GM19328 (cell line): ENCODE results near the gene SH2B3.
A peak's percentile ranks its signal among the peaks of the same experiment; 100 is the strongest.
"Not testable (repeated sequence)": the region's sequence is repeated elsewhere in the genome, so short reads cannot be mapped to it uniquely, and the experiment has no call there.

Experiments used
- ATAC-seq: cut with Tn5 transposase; IDR thresholded peaks from one replicate; pipeline ENCODE4 v1.9.1; 2021; ENCODE audit warnings: mild to moderate bottlenecking, moderate library complexity; ENCODE audit not compliant: unreplicated experiment

SH2B3 gene

GRCh38 chr12:111386885-111387284 lies 18.8 kb upstream of the SH2B3 start:
- ATAC-seq = no peak

DNA sequence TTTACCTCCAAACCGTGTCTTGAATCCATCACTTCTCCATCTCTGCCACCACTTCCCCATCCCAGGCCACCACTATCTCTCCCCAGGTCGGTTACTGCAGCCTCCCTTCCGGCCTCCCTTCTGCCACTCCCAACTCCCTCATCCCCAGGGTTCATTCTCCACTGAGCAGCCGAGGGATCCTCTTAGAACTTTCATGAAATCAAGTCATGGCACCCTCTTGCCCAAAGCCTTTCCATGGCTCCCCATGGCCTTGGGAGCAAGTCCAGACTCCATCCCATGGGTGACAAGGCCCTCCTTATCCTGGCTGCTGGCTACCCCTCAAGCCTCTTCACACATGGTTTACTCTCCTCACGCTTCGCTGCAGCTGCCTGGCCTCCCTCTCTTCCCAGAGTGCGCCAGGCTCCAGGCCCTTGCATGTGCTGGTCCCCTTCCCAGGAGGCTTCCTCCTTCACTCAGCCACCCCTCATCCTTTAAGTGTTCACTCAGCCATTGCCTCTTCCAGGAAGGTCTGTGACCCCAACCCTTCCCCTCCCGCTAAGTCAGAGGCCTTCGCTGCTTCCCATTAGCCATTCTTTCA lies 17.9 kb upstream of the SH2B3 start:
- no peak for ATAC-seq

DNA sequence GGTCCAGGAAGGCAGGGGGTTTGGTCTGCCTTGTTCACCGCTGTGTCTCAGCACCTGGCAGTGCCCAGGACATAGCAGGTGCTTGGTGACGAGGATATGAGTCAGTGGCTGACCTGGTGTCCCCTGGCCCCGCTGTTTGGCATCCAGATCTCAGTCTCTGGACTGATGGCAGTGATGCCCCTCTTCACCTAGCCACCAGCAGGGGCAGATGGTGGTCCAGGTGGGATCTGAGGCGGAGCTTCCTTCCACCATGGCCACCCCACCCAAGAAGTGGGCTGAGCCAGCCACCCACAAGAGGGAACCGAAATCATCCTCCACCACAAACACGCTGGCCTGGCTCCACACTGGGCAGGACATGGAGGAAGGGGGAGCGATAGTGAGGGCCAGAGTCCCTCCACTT lies 16.1 kb upstream of the SH2B3 start:
- ATAC-seq = no peak

GRCh38 chr12:111390910-111391309 lies 14.8 kb upstream of the SH2B3 start:
- ATAC-seq = no peak

- no peak for ATAC-seq
Measured at GRCh38 chr12:111393700-111394300, 11.9 kb upstream of the SH2B3 start.

DNA sequence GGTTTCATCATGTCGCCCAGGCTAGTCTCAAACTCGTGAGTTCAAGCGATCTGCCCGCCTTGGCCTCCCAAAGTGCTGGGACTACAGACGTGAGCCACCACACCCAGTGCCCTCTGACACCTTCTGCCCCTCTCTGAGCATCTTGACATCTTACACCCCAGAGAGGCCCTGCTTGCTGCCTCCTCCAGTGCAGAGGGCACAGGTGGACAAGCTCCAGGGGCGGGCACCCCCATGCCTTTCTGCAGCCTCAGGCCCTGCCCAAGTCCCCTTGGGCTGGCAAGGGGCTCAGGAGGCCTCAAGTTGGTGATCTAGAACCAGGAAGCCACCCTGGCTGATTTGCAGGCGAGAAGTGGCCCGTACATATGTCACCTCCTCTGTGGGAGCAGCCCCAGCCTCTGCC lies 11.2 kb upstream of the SH2B3 start:
- ATAC-seq = no peak

DNA sequence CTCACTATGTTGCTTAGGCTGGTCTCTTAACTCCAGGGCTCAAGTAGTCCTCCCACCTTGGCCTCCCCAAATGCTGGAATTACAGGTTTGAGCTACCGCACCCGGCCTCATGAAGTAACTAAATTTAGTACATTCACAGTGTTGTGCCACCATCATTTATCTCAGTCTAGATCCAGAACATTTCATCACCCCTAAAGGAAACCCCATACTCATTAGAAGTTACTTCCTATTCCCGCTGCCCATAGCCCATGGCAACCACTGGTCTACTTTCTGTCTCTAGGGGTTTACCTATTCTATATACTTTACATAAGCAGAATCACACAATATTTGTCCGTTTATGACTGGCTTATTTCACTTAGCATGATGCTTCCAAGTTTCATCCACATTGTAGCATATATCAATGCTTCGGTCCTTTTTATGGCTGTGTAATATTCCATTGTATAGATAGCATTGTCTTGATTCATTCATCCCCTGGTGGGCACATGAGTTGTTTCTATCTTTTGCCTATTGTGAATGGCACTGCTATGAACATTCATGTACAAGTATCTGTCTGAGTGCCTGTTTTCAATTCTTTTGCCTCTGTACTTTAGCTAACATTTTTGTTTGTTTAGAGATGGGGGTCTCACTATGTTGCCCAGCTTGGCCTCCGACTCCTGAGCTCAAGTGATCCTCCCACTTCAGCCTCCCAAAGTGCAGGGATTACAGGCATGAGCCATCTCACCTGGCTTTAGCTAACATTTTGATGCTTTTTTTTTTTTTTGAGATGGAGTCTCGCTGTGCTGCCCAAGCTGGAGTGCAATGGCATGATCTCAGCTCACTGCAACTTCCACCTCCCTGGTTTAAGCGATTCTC lies 10.2 kb upstream of the SH2B3 start:
- ATAC-seq = no peak

DNA sequence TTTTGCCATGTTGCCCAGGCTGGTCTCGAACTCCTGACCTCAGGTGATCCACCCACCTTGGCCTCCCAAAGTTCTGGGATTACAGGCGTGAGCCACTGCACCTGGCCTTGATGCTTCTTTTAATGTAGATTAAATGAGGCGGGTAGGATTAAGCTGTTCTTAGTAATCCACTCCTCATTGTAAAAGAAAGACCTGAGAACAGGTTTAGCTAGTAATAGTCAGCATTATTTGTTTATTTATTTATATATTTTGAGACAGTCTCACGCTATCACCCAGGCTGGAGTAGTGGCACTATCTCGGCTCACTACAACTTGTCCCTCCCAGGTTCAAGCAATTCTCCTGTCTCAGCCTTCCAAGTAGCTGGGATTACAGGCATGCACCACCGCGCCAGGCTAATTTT lies 9.5 kb upstream of the SH2B3 start:
- ATAC-seq = not testable (repeated sequence)

- peak; percentile 73 for ATAC-seq
Measured at GRCh38 chr12:111396726-111397445, 8.8 kb upstream of the SH2B3 start.

DNA sequence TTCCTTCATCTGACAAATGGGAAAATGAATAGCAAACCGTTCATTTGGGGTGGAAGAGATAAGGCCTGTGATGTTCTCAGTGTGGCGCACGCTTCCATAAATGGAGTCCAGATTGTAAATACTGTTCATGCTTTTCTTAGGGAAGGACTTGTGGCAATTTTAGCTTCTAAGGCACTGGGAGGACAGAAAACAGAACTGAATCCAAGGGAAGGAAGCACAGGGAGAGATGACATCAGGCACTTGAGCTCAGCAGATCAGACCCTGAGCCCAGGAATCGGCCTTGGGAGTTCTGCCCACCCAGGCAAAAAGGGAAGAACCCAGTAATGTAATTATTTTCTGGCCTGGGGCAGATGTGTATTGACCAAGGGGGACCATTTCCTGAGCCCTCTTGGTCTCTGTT lies 7.2 kb upstream of the SH2B3 start:
- ATAC-seq = no peak

GRCh38 chr12:111399741-111400404 lies 5.8 kb upstream of the SH2B3 start:
- not testable (repeated sequence) for ATAC-seq

DNA sequence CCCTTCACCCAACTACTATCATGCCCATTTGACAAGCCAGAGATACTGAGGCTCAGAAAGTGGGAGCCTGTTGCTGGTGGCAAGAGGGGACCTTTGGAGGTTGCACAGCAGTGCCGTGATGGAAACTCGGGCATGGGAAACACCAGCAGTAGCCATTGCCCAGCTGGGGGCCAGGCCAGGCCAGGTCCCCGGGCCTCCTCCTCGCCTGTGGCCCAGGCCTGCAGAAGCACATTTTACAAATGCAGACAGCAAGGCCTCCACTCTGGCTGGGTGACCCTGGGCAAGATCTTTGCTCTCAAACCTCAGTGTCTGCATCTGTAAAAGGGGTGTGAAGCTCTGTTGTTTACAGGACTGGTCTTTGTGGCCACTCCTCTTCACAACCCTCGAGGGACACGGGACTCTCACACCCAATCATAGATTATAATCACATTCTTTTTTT lies 4.5 kb upstream of the SH2B3 start:
- no peak for ATAC-seq

GRCh38 chr12:111402490-111402824 lies 3.3 kb upstream of the SH2B3 start:
- not testable (repeated sequence) for ATAC-seq

- ATAC-seq = no peak
Measured at GRCh38 chr12:111404362-111405148, 1.2 kb upstream of the SH2B3 start.

- peak; percentile 62 for ATAC-seq
Measured at GRCh38 chr12:111405149-111405858, 419 bp upstream of the SH2B3 start.

- ATAC-seq = no peak
Measured at GRCh38 chr12:111406474-111407376, 1.0 kb downstream of the SH2B3 start.

- no peak for ATAC-seq
Measured at GRCh38 chr12:111407377-111408115, 1.8 kb downstream of the SH2B3 start.

GRCh38 chr12:111408116-111408440 lies 2.4 kb downstream of the SH2B3 start:
- ATAC-seq = no peak
